RWPE2 (cell line): ENCODE measurements around the gene TTC39C.
A peak's percentile ranks its signal among the peaks of the same experiment; 100 is the strongest.

Experiments
- ATAC-seq: fragments of 200-7000 bp; cut with Tn5 transposase; 3 replicates; pipeline ENCODE4 v1.9.1; 2021; ENCODE audit warnings: low read depth
- DNase-seq: peaks from one replicate; pipeline ENCODE4 v3.0.0-alpha.2; 2020; ENCODE audit warnings: low spot score
- H3K27ac ChIP-seq: fragments of 450-650 bp; 2 replicates; pipeline ENCODE4 v1.5.1; 2017; ENCODE audit warnings: mild to moderate bottlenecking; ENCODE audit not compliant: poor library complexity, severe bottlenecking
- H3K27me3 ChIP-seq: fragments of 250-450 bp; sonication (Bioruptor Pico); 2 replicates; pipeline ENCODE4 v1.5.1; 2021; ENCODE audit warnings: mild to moderate bottlenecking, moderate library complexity; ENCODE audit not compliant: insufficient read depth, poor library complexity, severe bottlenecking
- H3K36me3 ChIP-seq: fragments of 250-450 bp; sonication (Bioruptor Pico); 2 replicates; pipeline ENCODE4 v1.5.1; 2020; ENCODE audit warnings: low read depth, mild to moderate bottlenecking, moderate library complexity
- H3K4me1 ChIP-seq: fragments of 250-450 bp; sonication (Bioruptor Pico); 2 replicates; pipeline ENCODE4 v1.5.1; 2021; ENCODE audit warnings: mild to moderate bottlenecking, moderate library complexity; ENCODE audit not compliant: insufficient read depth, poor library complexity, severe bottlenecking
- H3K4me3 ChIP-seq: fragments of 250-450 bp; sonication (Bioruptor Pico); 2 replicates; pipeline ENCODE4 v1.5.1; 2021; ENCODE audit warnings: mild to moderate bottlenecking, moderate library complexity; ENCODE audit not compliant: severe bottlenecking
- H3K9me3 ChIP-seq: fragments of 250-450 bp; sonication (Bioruptor Pico); 2 replicates; pipeline ENCODE4 v1.5.1; 2021; ENCODE audit warnings: mild to moderate bottlenecking, moderate library complexity; ENCODE audit not compliant: severe bottlenecking
- TF ChIP-seq, protein P1 (sequence below): fragments of 450-650 bp; IDR thresholded peaks from one replicate; pipeline ENCODE4 v1.5.1; 2017; ENCODE audit warnings: mild to moderate bottlenecking, moderate library complexity; ENCODE audit not compliant: poor library complexity, severe bottlenecking

TTC39C gene

GRCh38 chr18:24014062-24014985 is at the start of gene TTC39C:
TTC39C (plus strand) TSS chr18:24014754; CDS start chr18:24014872, 118 bp downstream.
- Histone ChIP-seq H3K4me3 (peak within 1 kb of the TSS; percentile 89), H3K27ac (peak within 1 kb of the TSS; percentile 29), H3K36me3 (peaks cover 3% of the 10 kb centered on the region; the same call in 1 of the 2 replicates), H3K4me1 (peaks cover 16% of the 10 kb centered on the region), H3K9me3 (no peaks in the 10 kb centered on the region), H3K27me3 (no peaks in the 10 kb centered on the region)
- ATAC-seq, result peak; percentile 66
- TF ChIP-seq, protein P1, sequence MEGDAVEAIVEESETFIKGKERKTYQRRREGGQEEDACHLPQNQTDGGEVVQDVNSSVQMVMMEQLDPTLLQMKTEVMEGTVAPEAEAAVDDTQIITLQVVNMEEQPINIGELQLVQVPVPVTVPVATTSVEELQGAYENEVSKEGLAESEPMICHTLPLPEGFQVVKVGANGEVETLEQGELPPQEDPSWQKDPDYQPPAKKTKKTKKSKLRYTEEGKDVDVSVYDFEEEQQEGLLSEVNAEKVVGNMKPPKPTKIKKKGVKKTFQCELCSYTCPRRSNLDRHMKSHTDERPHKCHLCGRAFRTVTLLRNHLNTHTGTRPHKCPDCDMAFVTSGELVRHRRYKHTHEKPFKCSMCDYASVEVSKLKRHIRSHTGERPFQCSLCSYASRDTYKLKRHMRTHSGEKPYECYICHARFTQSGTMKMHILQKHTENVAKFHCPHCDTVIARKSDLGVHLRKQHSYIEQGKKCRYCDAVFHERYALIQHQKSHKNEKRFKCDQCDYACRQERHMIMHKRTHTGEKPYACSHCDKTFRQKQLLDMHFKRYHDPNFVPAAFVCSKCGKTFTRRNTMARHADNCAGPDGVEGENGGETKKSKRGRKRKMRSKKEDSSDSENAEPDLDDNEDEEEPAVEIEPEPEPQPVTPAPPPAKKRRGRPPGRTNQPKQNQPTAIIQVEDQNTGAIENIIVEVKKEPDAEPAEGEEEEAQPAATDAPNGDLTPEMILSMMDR, result no peak
- DNase-seq, result peak; percentile 71

GRCh38 chr18:23966909-23967308 is 47.6 kb upstream of the TTC39C start:
- no peak overlapping the region for H3K4me3 ChIP-seq
- DNase-seq (no peak), ATAC-seq (no peak)
- no peaks in the 10 kb centered on the region for H3K9me3 ChIP-seq
- H3K27me3 ChIP-seq, result no peaks in the 10 kb centered on the region
- no peaks in the 10 kb centered on the region for H3K36me3 ChIP-seq
- H3K27ac ChIP-seq, result no peak overlapping the region
- TF ChIP-seq, protein P1, result no peak
- no peaks in the 10 kb centered on the region for H3K4me1 ChIP-seq

DNA sequence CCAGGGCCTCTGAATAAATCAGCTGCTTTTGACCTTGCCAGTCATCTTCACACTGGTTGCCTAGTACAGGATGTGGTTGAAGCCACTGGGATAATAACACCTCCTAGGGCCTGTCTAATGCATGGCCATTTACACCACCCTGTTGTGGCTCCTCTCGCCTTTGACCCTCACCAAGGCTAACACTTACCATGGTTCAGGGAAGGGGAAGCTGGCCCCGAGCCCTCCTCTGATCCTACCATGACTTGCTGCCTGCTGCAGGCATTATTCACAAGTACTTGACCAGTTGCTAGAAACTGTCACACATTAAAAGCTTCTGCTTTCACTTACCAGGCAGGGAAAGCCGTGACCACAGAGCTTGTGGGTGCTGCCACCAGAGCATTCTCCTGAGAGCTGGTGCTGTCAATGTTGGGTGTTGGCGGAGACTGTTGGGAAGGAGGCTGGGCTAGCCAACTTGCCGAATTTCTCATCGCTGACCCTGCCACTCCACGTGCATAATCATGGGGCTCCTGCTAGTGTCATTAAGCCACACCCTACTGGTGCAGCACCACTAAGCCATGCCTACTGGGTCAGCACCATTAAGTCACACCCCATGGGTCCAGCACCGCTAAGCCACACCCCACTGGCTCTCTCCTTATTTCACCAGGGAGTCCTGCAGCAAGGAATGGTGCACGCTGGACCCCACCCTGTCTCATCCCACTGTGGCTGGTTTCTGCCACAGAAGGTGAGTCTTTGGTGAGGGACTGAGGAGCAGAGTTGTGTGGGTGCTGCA is 47.0 kb upstream of the TTC39C start:
- H3K9me3 ChIP-seq, result no peaks in the 10 kb centered on the region
- no peaks in the 10 kb centered on the region for H3K36me3 ChIP-seq
- no peak overlapping the region for H3K27ac ChIP-seq
- TF ChIP-seq, protein P1, result no peak
- H3K27me3 ChIP-seq, result no peaks in the 10 kb centered on the region
- no peak for DNase-seq
- no peak for ATAC-seq
- no peaks in the 10 kb centered on the region for H3K4me1 ChIP-seq
- no peak overlapping the region for H3K4me3 ChIP-seq

DNA sequence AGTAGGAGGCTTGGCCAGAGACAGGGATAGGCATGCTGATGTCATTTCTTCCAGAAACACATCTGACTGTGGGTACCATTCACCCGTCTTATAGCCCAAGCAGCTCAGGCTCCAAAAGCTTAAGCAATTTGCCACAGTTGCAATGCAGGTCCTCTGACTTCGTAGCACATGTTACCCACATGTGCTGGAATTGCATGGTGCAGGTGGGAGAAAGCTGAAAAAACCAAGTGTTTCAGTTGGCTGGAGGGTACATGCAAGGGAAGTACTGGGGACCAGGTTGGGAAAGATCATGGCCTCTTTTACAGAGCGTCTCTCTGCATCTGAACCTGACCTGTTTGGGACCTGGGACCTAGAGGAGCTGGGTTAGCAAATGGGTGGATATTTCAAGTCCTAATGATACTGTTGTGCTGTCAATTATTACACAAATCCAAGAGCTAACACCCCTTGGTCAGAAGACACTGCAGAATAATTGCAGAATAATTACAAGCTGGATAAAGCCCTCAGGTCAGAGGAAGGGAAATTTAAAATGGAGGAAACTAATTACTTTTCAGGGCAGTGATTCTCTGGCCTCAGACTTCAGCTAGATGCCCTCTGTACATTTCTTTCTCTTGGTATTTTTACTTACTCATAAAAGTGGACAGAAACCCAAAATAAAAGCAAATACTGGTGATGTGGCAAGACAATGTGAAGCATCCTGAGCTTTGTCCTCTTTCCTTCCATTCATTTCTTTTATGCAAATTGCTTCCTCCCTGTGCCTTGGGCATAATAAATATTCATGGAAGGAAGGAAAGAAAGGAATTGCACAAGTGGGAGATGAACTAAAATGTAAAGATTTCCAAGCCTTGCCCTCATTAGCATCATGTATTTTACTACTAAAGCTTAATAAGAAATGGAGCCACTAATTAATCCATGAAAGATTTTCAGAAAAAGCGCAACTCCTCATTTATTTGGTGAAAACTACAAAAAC is 45.6 kb upstream of the TTC39C start:
- Histone ChIP-seq H3K27ac (no peak overlapping the region), H3K4me1 (no peaks in the 10 kb centered on the region), H3K4me3 (no peak overlapping the region), H3K36me3 (no peaks in the 10 kb centered on the region), H3K9me3 (no peaks in the 10 kb centered on the region), H3K27me3 (no peaks in the 10 kb centered on the region)
- TF ChIP-seq, protein P1, result no peak
- DNase-seq (no peak), ATAC-seq (no peak)
